Esophagus muscularis mucosa (tissue), 4 donors: Measurements from ENCODE around the gene PRKD1. TPM values are rescaled to one million over a fixed set of nuclear protein-coding genes. Genes with fewer than 3 reads are reported as not detected.

Source experiments
- DNase-seq: peaks from one replicate; pipeline ENCODE4 v3.0.0-alpha.2; 2017; ENCODE audit errors: extremely low spot score
- H3K27ac ChIP-seq, 4 donors: fragments of 200-600 bp; sonication (generic); replicated peaks in 1 of 4; 1 replicate in 3 of 4; 2 replicates in 1 of 4; pipeline ENCODE4 v1.5.1; 2016 to 2019; ENCODE audit warnings: mild to moderate bottlenecking in 1 of 4
- H3K27me3 ChIP-seq, 4 donors: fragments of 200-600 bp; sonication (generic); one replicate each; pipeline versions ENCODE4 v1.5.1 to v1.6.0; 2016 to 2019
- H3K36me3 ChIP-seq, 4 donors: fragments of 200-600 bp; sonication (generic); one replicate each; pipeline ENCODE4 v1.5.1; 2016 to 2019
- H3K4me1 ChIP-seq, 4 donors: fragments of 200-600 bp; sonication (generic); one replicate each; pipeline ENCODE4 v1.5.1; 2016 to 2019
- H3K4me3 ChIP-seq, 4 donors: fragments of 200-600 bp; sonication (generic); 1 replicate in 2 of 4; 2 replicates in 2 of 4; pipeline ENCODE4 v1.5.1; 2016 to 2019; ENCODE audit warnings: mild to moderate bottlenecking in 4 of 4, moderate library complexity in 1 of 4
- H3K9me3 ChIP-seq, 4 donors: fragments of 200-600 bp; sonication (generic); 1 replicate in 3 of 4; 2 replicates in 1 of 4; pipeline ENCODE4 v1.5.1; 2016 to 2019
- CTCF ChIP-seq, 3 experiments: fragments of 200-600 bp in 2 of 3; fragments of 450-650 bp in 1 of 3; sonication (generic) in 2 of 3; IDR thresholded peaks; one replicate each; pipeline ENCODE4 v1.5.1; 2017 to 2019; ENCODE audit warnings: antibody characterized with exemption in 3 of 3, mild to moderate bottlenecking in 2 of 3, moderate library complexity in 1 of 3
- EP300 ChIP-seq: sonication (generic); formaldehyde crosslinking; IDR thresholded peaks from one replicate; pipeline ENCODE4 v1.6.1; 2017; ENCODE audit warnings: antibody characterized with exemption
- POLR2A ChIP-seq: fragments of 450-650 bp; IDR thresholded peaks from one replicate; pipeline ENCODE4 v1.6.1; 2017; ENCODE audit warnings: antibody characterized with exemption, moderate library complexity, mild to moderate bottlenecking, low read depth
- POLR2AphosphoS5 ChIP-seq, 2 donors: sonication (generic); formaldehyde crosslinking; IDR thresholded peaks; one replicate each; pipeline ENCODE4 v1.6.1; 2017; ENCODE audit warnings: antibody characterized with exemption in 2 of 2
- whole genome bisulfite sequencing: methylation state at CpG from one replicate; pipeline ENCODE4 v1.1.5; 2018; 5-methylcytosine and 5-hydroxymethylcytosine counted together
- intact Hi-C: fragments of 100-400 bp; cut with DNase I; formaldehyde crosslinking; loops from one replicate; pipeline ENCODE4 v1.15.1; 2023
- total RNA-seq, 4 donors: library from RNA; depleted of rRNA; stranded (reverse); fragments of >200 nt; gene quantifications; one replicate each; pipeline versions ENCODE4 v1.1.0 to v1.2.1, GENCODE V29; 2016

The PRKD1 gene
- total RNA-seq, 4 donors from 2014 or later: 10.4 to 18.7 (median 14.0) TPM

GRCh38 chr14:29897181-29897580 lies 30.5 kb downstream of the PRKD1 start:
- 90% methylated on average over 1 of the region's 1 CpG for WGBS
- H3K4me3 ChIP-seq: no peak overlapping the region
- H3K27ac ChIP-seq: no peak overlapping the region
- H3K27me3 ChIP-seq: no peaks in the 10 kb centered on the region
- no peak for TF ChIP-seq EP300
- TF ChIP-seq POLR2A: no peak
- no peak for TF ChIP-seq POLR2AphosphoS5 (IDR thresholded peaks at IDR 0.05)
- no peak for TF ChIP-seq CTCF (IDR thresholded peaks at IDR 0.05)
- intact Hi-C loops: no loop called here
- no peaks in the 10 kb centered on the region for H3K4me1 ChIP-seq
- no peaks in the 10 kb centered on the region for H3K9me3 ChIP-seq
- no peak for DNase-seq
- H3K36me3 ChIP-seq: no peaks in the 10 kb centered on the region

- Histone ChIP-seq H3K9me3 (no peaks in the 10 kb centered on the region), H3K27me3 (no peaks in the 10 kb centered on the region), H3K27ac (no peak overlapping the region), H3K4me1 (no peaks in the 10 kb centered on the region), H3K36me3 (no peaks in the 10 kb centered on the region), H3K4me3 (no peak overlapping the region)
- DNase-seq: no peak
- 88% methylated on average over 4 of the region's 4 CpGs for WGBS
- no peak for TF ChIP-seq EP300
- TF ChIP-seq CTCF (IDR thresholded peaks at IDR 0.05): no peak
- no peak for TF ChIP-seq POLR2AphosphoS5 (IDR thresholded peaks at IDR 0.05)
- TF ChIP-seq POLR2A: no peak
- intact Hi-C loops: no loop called here
These were observed 31.3 kb downstream of the PRKD1 start for GRCh38 chr14:29896354-29896821.

GRCh38 chr14:29895591-29896083 lies 32.0 kb downstream of the PRKD1 start:
- H3K36me3 ChIP-seq: no peaks in the 10 kb centered on the region
- H3K27ac ChIP-seq: no peak overlapping the region
- H3K4me3 ChIP-seq: no peak overlapping the region
- intact Hi-C loops: no loop called here
- no peak for TF ChIP-seq POLR2A
- TF ChIP-seq EP300: no peak
- no peak for TF ChIP-seq POLR2AphosphoS5 (IDR thresholded peaks at IDR 0.05)
- TF ChIP-seq CTCF (IDR thresholded peaks at IDR 0.05): no peak
- H3K27me3 ChIP-seq: no peaks in the 10 kb centered on the region
- no peaks in the 10 kb centered on the region for H3K4me1 ChIP-seq
- H3K9me3 ChIP-seq: no peaks in the 10 kb centered on the region
- WGBS: 84% methylated on average over 7 of the region's 7 CpGs
- DNase-seq: no peak

GRCh38 chr14:29893989-29894388 lies 33.7 kb downstream of the PRKD1 start:
- intact Hi-C loops: no loop called here
- Histone ChIP-seq H3K4me1 (no peaks in the 10 kb centered on the region), H3K9me3 (no peaks in the 10 kb centered on the region), H3K27ac (no peak overlapping the region), H3K36me3 (no peaks in the 10 kb centered on the region), H3K27me3 (no peaks in the 10 kb centered on the region), H3K4me3 (no peak overlapping the region)
- DNase-seq: no peak
- 99% methylated on average over 3 of the region's 3 CpGs for WGBS
- TF ChIP-seq EP300: no peak
- TF ChIP-seq POLR2A: no peak
- TF ChIP-seq POLR2AphosphoS5 (IDR thresholded peaks at IDR 0.05): no peak
- no peak for TF ChIP-seq CTCF (IDR thresholded peaks at IDR 0.05)

GRCh38 chr14:29892327-29892726 lies 35.3 kb downstream of the PRKD1 start:
- TF ChIP-seq POLR2A (no peak), CTCF (IDR thresholded peaks at IDR 0.05) (no peak), EP300 (no peak), POLR2AphosphoS5 (IDR thresholded peaks at IDR 0.05) (no peak)
- Histone ChIP-seq H3K27me3 (no peaks in the 10 kb centered on the region), H3K9me3 (no peaks in the 10 kb centered on the region), H3K4me3 (no peak overlapping the region), H3K4me1 (no peaks in the 10 kb centered on the region), H3K36me3 (no peaks in the 10 kb centered on the region), H3K27ac (no peak overlapping the region)
- no peak for DNase-seq
- intact Hi-C loops: no loop called here
